Ovary (tissue), 9 donors: ENCODE results near the gene MCTP2. TPM values are rescaled to one million over a fixed set of nuclear protein-coding genes. Genes with fewer than 3 reads are reported as not detected.

Experiments used
- DNase-seq, 5 donors: peaks; one replicate each; pipeline ENCODE4 v3.0.0-alpha.2; 2019 to 2020
- H3K27ac ChIP-seq, 2 donors: fragments of 200-600 bp; one replicate each; pipeline versions ENCODE4 v1.5.1 to v1.8.0; 2019 to 2022
- H3K27me3 ChIP-seq: fragments of 200-600 bp; one replicate; pipeline ENCODE4 v1.8.0; 2022
- H3K36me3 ChIP-seq: fragments of 200-600 bp; sonication (generic); one replicate; pipeline ENCODE4 v1.5.1; 2019
- H3K4me1 ChIP-seq: one replicate; pipeline ENCODE4 v1.8.1; 2013; ENCODE audit warnings: mild to moderate bottlenecking, moderate library complexity; ENCODE audit not compliant: insufficient read depth
- H3K4me3 ChIP-seq: fragments of 200-600 bp; sonication (generic); one replicate; pipeline ENCODE4 v1.5.1; 2017
- H3K9me3 ChIP-seq, 2 donors: fragments of 200-600 bp in 1 of 2; sonication (generic) in 1 of 2; one replicate each; pipeline versions ENCODE4 v1.5.1 to v1.8.1; 2013 to 2019; ENCODE audit warnings: mild to moderate bottlenecking in 1 of 2, moderate library complexity in 1 of 2
- EP300 ChIP-seq: sonication (generic); formaldehyde crosslinking; IDR thresholded peaks from one replicate; pipeline ENCODE4 v1.6.1; 2017; ENCODE audit warnings: antibody characterized with exemption
- POLR2A ChIP-seq: fragments of 450-650 bp; IDR thresholded peaks from one replicate; pipeline ENCODE4 v1.6.1; 2017; ENCODE audit warnings: antibody characterized with exemption, mild to moderate bottlenecking, moderate library complexity
- WGBS, 3 donors: extraction: QIAGEN DNeasy Blood & Tissue Kit in 1 of 3; methylation state at CpG; one replicate each; pipeline versions ENCODE4 v1.1.5 to v1.1.7; 2013 to 2017; 5-methylcytosine and 5-hydroxymethylcytosine counted together
- intact Hi-C, 4 donors: fragments of 100-400 bp; cut with DNase I; formaldehyde crosslinking; loops; one replicate each; pipeline versions ENCODE4 v1.11.0 to v1.15.1; 2022 to 2023
- polyA plus RNA-seq, 2 donors: library from polyadenylated mRNA; stranded (reverse); fragments of 200-250 nt in 1 of 2; fragments of 350-450 nt in 1 of 2; fragmentation: Illumina TruSeq in 1 of 2; extraction: RNeasy Lipid Tissue Mini Kit (QIAGEN cat#74804) in 1 of 2; gene quantifications; one replicate each; pipeline ENCODE4 v1.2.3, GENCODE V29; 2013 to 2014
- total RNA-seq, 7 donors: library from RNA; depleted of rRNA in 2 of 7; stranded (reverse); fragments of >200 nt in 2 of 7; fragmentation: NEBNext Ultra II Directional in 3 of 7; extraction: Animal tissue kit (Norgen Biotek cat#: 25700) in 3 of 7; gene quantifications; one replicate each; pipeline versions ENCODE4 v1.1.0 to v1.2.4, GENCODE V29; 2016 to 2023
- TF ChIP-seq, protein P1 (sequence below), 3 donors: fragments of 450-650 bp in 2 of 3; fragments of 200-600 bp in 1 of 3; IDR thresholded peaks; one replicate each; pipeline versions ENCODE4 v1.5.1 to v1.8.0; 2016 to 2022; ENCODE audit warnings: antibody characterized with exemption in 3 of 3, mild to moderate bottlenecking in 1 of 3
- donor health status: DM: no; HTN: no; CAD: no; lungs with moderate emphysema.
- donor health status: DM: no; HTN: no; CAD: no.
- donor health status: Bipolar disorder and iron deficiency.
- donor health status: DM: yes; HTN: yes; CAD: no.
- donor health status: DM: no; HTN: no; CAD: no.
- donor health status: DM: yes; HTN: yes; CAD: no.

MCTP2 gene
- total and polyA plus RNA-seq, 9 donors, result 0.71 to 44.5 (median 5.7) TPM

DNA sequence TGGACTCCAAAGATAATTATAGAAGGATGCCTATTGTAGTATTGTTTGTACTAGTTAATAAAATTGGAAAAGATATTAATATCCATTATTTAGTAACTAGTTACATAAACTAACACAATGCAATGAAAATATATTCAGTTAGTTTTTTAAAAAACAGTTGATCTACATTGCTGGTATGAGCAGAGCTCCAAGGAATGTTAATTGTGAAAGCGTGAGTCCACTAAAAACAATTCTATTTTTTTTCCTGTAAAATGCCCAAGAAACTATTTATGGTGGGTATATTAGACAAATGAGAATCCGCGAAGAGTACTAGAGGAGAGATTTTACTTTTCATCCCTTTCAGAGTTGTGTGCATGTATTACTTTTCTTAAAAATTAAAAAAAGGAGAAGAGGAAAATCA is 104.3 kb downstream of the MCTP2 start:
- no peaks in the 10 kb centered on the region for H3K27me3 ChIP-seq
- TF ChIP-seq, protein P1, sequence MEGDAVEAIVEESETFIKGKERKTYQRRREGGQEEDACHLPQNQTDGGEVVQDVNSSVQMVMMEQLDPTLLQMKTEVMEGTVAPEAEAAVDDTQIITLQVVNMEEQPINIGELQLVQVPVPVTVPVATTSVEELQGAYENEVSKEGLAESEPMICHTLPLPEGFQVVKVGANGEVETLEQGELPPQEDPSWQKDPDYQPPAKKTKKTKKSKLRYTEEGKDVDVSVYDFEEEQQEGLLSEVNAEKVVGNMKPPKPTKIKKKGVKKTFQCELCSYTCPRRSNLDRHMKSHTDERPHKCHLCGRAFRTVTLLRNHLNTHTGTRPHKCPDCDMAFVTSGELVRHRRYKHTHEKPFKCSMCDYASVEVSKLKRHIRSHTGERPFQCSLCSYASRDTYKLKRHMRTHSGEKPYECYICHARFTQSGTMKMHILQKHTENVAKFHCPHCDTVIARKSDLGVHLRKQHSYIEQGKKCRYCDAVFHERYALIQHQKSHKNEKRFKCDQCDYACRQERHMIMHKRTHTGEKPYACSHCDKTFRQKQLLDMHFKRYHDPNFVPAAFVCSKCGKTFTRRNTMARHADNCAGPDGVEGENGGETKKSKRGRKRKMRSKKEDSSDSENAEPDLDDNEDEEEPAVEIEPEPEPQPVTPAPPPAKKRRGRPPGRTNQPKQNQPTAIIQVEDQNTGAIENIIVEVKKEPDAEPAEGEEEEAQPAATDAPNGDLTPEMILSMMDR (IDR thresholded peaks at IDR 0.05), result no peak
- TF ChIP-seq POLR2A (no peak), EP300 (no peak)
- WGBS, 3 donors, result 47 to 52% (median 50%) methylated on average over 3 of the region's 3 CpGs
- intact Hi-C loops, result no loop called here
- H3K4me1 ChIP-seq, result no peaks in the 10 kb centered on the region
- no peaks in the 10 kb centered on the region for H3K9me3 ChIP-seq
- no peak for DNase-seq
- H3K27ac ChIP-seq, result no peak overlapping the region
- no peaks in the 10 kb centered on the region for H3K36me3 ChIP-seq
- H3K4me3 ChIP-seq, result no peak overlapping the region

DNA sequence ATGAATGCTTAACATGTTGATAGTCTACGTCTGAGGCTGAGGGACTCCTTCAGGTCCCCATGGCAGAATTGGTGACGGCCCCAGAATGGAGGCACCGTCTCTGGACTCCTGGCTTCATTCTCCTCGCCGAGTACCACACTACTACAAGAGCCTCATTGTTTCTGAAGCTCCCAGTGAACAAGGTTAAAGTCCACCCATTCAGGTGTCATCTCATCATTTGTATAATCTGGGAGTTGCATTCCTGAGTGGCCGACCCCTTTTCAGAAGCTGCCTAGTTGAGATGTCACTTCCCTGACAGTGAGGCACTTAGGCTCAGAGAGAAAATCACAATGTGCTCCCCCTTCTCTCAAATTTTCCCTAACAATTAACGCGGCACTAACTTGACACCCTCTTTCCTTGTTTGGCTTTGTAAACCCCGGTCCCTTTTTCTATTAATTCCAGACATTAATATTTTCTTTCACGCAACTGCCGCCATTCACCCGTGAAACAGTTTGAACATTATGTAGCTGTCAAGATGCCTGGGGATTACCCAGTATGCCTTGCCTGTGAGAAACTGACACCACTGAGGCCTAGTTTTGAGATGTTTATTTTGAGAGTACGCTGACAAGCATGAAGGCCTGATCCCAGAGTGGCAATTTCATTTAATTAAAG is 105.6 kb downstream of the MCTP2 start:
- no peak overlapping the region for H3K27ac ChIP-seq
- no peaks in the 10 kb centered on the region for H3K36me3 ChIP-seq
- WGBS, 3 donors, result 96 to 97% (median 96%) methylated on average over 13 of the region's 13 CpGs
- no peaks in the 10 kb centered on the region for H3K4me1 ChIP-seq
- DNase-seq, result no peak
- no peaks in the 10 kb centered on the region for H3K9me3 ChIP-seq
- intact Hi-C loops, result no loop called here
- H3K4me3 ChIP-seq, result no peak overlapping the region
- no peak for TF ChIP-seq POLR2A
- TF ChIP-seq, protein P1 (IDR thresholded peaks at IDR 0.05), result no peak
- no peak for TF ChIP-seq EP300
- H3K27me3 ChIP-seq, result no peaks in the 10 kb centered on the region

DNA sequence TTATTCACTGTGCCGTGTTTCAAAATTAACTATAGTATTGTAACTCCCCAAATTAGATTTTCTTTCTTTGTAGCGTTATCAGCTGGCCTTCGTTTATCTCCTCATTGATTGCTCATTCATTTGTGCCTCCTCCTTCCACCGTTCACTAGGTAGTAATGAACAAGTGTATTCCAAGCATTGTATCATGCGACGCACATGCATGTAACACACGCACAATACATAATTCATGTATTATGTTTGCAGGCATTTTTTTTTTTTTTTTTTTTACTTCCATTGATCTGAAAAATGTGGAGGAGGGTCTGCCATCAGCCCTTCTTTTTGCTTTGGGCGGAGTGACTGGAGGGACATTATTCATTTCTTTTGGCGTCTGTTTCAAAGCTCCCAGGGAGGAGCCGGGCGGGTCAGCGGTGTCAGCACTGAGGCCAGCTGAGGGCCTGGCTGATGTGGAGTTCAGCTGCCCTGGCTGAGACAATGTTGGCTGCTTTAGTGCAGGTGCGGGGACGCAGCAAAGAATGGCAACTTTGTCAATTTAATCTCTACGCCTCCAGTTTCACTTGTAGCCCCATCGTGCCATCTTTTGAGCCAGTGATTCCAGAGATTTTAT is 107.0 kb downstream of the MCTP2 start:
- H3K27ac ChIP-seq, result no peak overlapping the region
- H3K36me3 ChIP-seq, result no peaks in the 10 kb centered on the region
- WGBS, 3 donors, result 73 to 84% (median 81%) methylated on average over 16 of the region's 16 CpGs
- no peaks in the 10 kb centered on the region for H3K27me3 ChIP-seq
- TF ChIP-seq POLR2A, result no peak
- TF ChIP-seq, protein P1 (IDR thresholded peaks at IDR 0.05), result no peak
- TF ChIP-seq EP300, result no peak
- intact Hi-C loops, result no loop called here
- H3K4me3 ChIP-seq, result no peak overlapping the region
- no peak for DNase-seq
- H3K4me1 ChIP-seq, result no peaks in the 10 kb centered on the region
- no peaks in the 10 kb centered on the region for H3K9me3 ChIP-seq

DNA sequence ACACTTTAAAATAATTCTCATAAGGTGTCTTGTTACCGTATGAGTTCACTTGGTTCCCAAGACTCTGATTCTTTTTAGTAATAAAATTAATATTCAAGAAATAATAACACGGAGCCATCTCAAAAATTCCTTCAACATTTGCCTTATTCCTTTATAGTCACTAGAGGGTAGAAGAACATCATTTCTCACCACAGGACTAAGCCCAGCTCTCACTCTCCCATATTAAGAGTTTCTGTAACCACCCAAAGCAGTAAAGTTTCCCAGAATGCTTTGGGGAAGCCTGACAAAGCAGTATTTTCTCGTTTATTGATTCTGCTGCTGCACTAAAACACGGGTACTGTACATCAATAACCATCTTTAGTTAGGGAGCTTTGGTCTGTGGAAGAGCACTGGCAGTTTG is 114.9 kb downstream of the MCTP2 start:
- WGBS, 3 donors, result 5 to 14% (median 6%) methylated on average over 4 of the region's 4 CpGs
- Histone ChIP-seq H3K4me3 (no peak overlapping the region), H3K27ac (no peak overlapping the region), H3K9me3 (no peaks in the 10 kb centered on the region), H3K27me3 (no peaks in the 10 kb centered on the region), H3K4me1 (peaks cover 2% of the 10 kb centered on the region), H3K36me3 (no peaks in the 10 kb centered on the region)
- DNase-seq, result no peak
- intact Hi-C loops, result no loop called here
- TF ChIP-seq, protein P1 (IDR thresholded peaks at IDR 0.05), result peak in 1 of 3 donors; percentile 13
- no peak for TF ChIP-seq EP300
